Embryonic facial prominence (tissue), 1 donor: ENCODE measurements around the gene SLC35G6.

Source experiments
- DNase-seq: peaks from one replicate; pipeline ENCODE4 v3.0.0-alpha.2; 2016; ENCODE audit errors: extremely low spot score

SLC35G6 gene

GRCh38 chr17:7502171-7502847 lies 21.1 kb downstream of the SLC35G6 start:
- no peak for DNase-seq

- DNase-seq = no peak
Observed at GRCh38 chr17:7502987-7503386, 21.7 kb downstream of the SLC35G6 start.

- DNase-seq = no peak
Observed at GRCh38 chr17:7503521-7503920, 22.3 kb downstream of the SLC35G6 start.

- no peak for DNase-seq
Observed at GRCh38 chr17:7508145-7508544, 26.9 kb downstream of the SLC35G6 start.

GRCh38 chr17:7508846-7509245 lies 27.6 kb downstream of the SLC35G6 start:
- DNase-seq = no peak

GRCh38 chr17:7509937-7510336 lies 28.7 kb downstream of the SLC35G6 start:
- no peak for DNase-seq

- no peak for DNase-seq
Observed at GRCh38 chr17:7511108-7511507, 29.9 kb downstream of the SLC35G6 start.

GRCh38 chr17:7512105-7512504 lies 30.9 kb downstream of the SLC35G6 start:
- DNase-seq = no peak

- no peak for DNase-seq
Observed at GRCh38 chr17:7512824-7513540, 31.7 kb downstream of the SLC35G6 start.

GRCh38 chr17:7513850-7514419 lies 32.7 kb downstream of the SLC35G6 start:
- DNase-seq = no peak

- no peak for DNase-seq
Observed at GRCh38 chr17:7515911-7516610, 34.8 kb downstream of the SLC35G6 start.

- DNase-seq = no peak
Observed at GRCh38 chr17:7523033-7523432, 41.8 kb downstream of the SLC35G6 start.

GRCh38 chr17:7528842-7529241 lies 47.6 kb downstream of the SLC35G6 start:
- DNase-seq = no peak

GRCh38 chr17:7530023-7530900 lies 49.0 kb downstream of the SLC35G6 start:
- no peak for DNase-seq
